Effector memory CD4-positive, alpha-beta T cell (primary cell): ENCODE measurements around the gene SPON1.

Source experiments
- DNase-seq, 3 donors: peaks; one replicate each; pipeline ENCODE4 v3.0.0-alpha.2; 2020
- H3K27ac ChIP-seq: 2 replicates; pipeline ENCODE4 v1.7.0; 2013; ENCODE audit warnings: mild to moderate bottlenecking, low read length, moderate library complexity; ENCODE audit not compliant: insufficient read depth, poor library complexity, severe bottlenecking
- H3K27me3 ChIP-seq: replicated peaks from 2 replicates; pipeline ENCODE4 v1.7.0; 2013; ENCODE audit warnings: mild to moderate bottlenecking, low read length; ENCODE audit not compliant: insufficient read depth, control insufficient read depth, poor library complexity, severe bottlenecking
- H3K36me3 ChIP-seq: 2 replicates; pipeline ENCODE4 v1.7.0; 2013; ENCODE audit warnings: mild to moderate bottlenecking, low read length, moderate library complexity; ENCODE audit not compliant: control insufficient read depth, insufficient read depth
- H3K4me1 ChIP-seq: 2 replicates; pipeline ENCODE4 v1.7.0; 2013; ENCODE audit warnings: low read length, mild to moderate bottlenecking; ENCODE audit not compliant: control insufficient read depth, insufficient read depth, poor library complexity, severe bottlenecking
- H3K4me3 ChIP-seq: 2 replicates; pipeline ENCODE4 v1.7.0; 2013; ENCODE audit warnings: low read length, low read depth, mild to moderate bottlenecking; ENCODE audit not compliant: insufficient read depth, poor library complexity, severe bottlenecking
- H3K9me3 ChIP-seq: 2 replicates; pipeline ENCODE4 v1.7.0; 2013; ENCODE audit warnings: mild to moderate bottlenecking, low read length, moderate library complexity; ENCODE audit not compliant: control insufficient read depth

SPON1 gene

DNA sequence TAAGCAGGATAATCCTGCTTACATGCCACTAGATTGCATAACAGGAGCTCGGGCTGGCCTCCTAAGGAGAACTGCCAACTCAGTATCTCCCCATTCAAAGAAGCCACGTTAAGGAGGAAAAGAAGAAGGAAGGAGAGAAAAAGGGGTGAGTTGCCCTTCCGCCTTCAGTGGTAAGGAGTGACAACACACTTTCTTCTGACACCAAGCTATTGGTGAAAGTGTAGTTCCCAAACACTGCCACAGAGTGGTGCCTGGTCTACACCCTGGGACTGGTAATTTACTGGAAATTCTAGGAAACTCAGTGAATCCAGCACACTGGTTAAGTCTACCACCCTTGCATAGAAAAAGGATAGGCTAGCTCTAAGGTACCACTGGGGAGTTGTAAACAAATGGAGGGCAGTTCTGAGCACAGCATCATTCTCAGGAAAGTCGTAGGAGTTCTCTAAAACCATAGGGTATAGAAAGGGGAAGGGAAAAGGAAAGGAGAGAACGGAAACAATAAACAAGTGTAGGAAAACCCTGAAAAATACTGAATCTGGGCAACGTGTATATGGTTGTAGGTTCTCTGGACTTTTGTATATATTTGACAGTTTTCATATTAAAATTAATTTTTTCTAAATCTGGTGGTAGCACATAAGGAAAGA is 338.3 kb downstream of the SPON1 start:
- no peaks in the 10 kb centered on the region for H3K9me3 ChIP-seq
- no peaks in the 10 kb centered on the region for H3K4me1 ChIP-seq
- no peaks in the 10 kb centered on the region for H3K36me3 ChIP-seq
- peak; percentile 3 to 11 (median 9) for DNase-seq
- no peaks in the 10 kb centered on the region for H3K27me3 ChIP-seq
- H3K4me3 ChIP-seq, result no peak overlapping the region
- H3K27ac ChIP-seq, result no peak overlapping the region

DNA sequence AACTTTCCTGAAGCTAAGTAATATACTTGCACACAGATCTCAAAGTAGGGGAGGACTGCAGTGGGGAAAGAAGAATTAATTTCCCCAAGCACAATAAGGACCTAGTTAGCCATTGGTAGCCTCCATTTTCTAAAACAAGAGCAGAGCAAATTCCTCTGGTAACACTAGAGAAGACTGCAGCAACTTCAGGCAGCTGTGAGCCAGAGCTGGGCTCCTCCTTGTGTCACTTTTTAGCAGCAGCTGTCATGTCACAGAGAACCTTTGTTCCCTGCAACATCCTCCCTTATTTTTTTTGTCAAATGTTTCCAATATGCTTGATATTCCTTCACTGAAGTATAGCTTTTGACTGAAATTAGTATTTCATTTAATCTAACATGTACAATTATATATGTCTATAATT is 342.1 kb downstream of the SPON1 start:
- H3K4me1 ChIP-seq, result no peaks in the 10 kb centered on the region
- no peak overlapping the region for H3K27ac ChIP-seq
- H3K27me3 ChIP-seq, result no peaks in the 10 kb centered on the region
- no peak for DNase-seq
- H3K36me3 ChIP-seq, result no peaks in the 10 kb centered on the region
- H3K9me3 ChIP-seq, result no peaks in the 10 kb centered on the region
- H3K4me3 ChIP-seq, result no peak overlapping the region

- Histone ChIP-seq H3K27ac (no peak overlapping the region), H3K4me1 (no peaks in the 10 kb centered on the region), H3K4me3 (no peak overlapping the region), H3K9me3 (no peaks in the 10 kb centered on the region), H3K36me3 (no peaks in the 10 kb centered on the region), H3K27me3 (no peaks in the 10 kb centered on the region)
- DNase-seq, result no peak
These were observed 343.1 kb downstream of the SPON1 start for GRCh38 chr11:14305649-14306048.

DNA sequence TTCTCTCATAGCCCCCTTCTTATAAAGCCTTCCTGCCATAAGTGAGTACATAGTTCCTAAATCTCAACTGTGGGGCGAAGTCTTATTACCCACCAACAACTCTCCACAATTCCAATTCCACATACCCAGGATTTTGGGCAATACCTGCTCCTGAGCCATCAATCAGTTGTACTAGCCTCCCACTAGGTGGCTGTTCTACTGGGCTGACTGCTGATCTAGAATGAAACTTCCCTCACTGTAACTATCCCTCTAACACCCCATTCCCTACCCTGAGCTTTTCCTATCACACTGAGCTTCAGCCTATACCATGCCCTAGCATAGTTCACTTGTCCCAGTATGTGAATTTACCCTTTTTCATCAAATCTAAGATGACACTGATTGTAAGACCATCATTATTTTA is 344.0 kb downstream of the SPON1 start:
- H3K4me3 ChIP-seq, result no peak overlapping the region
- no peaks in the 10 kb centered on the region for H3K9me3 ChIP-seq
- no peak overlapping the region for H3K27ac ChIP-seq
- DNase-seq, result no peak
- H3K36me3 ChIP-seq, result no peaks in the 10 kb centered on the region
- H3K4me1 ChIP-seq, result no peaks in the 10 kb centered on the region
- H3K27me3 ChIP-seq, result no peaks in the 10 kb centered on the region

DNA sequence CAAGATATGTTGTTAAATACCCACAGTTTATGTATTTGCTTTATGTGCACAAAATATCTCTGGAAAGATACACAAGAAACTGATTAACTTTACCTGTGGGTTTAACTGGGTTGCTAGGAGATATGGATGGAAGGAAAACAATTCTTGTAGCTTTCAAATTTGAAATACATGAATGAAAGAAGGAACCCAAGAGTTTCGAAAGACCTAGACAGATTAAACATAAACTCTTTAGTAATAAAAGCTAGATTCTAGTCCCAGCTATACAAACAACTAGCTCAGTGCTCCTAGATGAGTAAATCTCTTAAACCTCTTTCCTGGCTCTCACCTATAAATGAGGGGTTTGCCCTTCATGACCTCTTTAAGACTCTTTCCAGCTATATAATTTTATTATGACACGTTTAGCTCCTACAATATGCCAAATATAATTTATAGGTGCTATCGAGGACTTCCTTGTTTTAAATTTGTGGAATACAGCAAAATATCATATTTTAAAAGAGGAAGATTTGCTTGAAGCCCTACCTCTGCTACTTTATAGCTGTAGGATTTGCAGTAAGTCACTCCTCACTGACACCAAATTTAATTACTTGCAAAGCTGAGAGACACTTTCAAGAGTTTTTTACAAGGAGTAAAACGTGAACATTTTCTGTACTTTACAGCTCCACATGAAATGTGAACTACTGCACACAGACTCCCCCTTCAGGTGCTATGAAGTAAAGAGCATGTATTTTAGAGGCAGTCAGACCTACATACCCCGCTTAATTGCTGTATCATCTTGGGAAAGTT is 345.8 kb downstream of the SPON1 start:
- Histone ChIP-seq H3K36me3 (no peaks in the 10 kb centered on the region), H3K9me3 (no peaks in the 10 kb centered on the region), H3K27ac (no peak overlapping the region), H3K4me3 (no peak overlapping the region), H3K4me1 (peaks cover under 1% of the 10 kb centered on the region), H3K27me3 (no peaks in the 10 kb centered on the region)
- no peak for DNase-seq

DNA sequence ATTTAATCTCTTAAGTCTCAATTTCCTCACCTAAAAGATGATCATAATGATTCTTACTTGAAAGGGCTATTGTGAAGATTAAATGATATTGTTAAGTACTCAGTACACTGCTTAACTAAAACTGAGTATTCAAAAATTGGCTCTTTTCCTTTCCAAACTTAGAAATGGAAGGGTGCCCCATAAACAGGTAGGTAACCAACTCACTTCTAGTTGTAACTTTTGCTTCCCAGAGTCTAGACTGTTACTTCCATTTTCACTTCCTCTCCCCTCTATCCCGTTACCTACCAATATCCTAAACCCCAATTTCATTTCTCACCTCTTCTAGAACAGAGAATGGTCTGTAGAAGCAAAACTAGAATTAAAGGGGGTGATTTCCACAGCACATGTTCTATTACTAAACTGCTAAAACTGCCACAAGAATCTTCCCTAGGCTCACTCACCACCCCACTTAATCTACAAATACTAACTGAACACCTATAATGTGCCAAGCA is 346.4 kb downstream of the SPON1 start:
- H3K27ac ChIP-seq, result no peak overlapping the region
- H3K4me1 ChIP-seq, result peaks cover 5% of the 10 kb centered on the region
- no peaks in the 10 kb centered on the region for H3K27me3 ChIP-seq
- DNase-seq, result no peak
- no peak overlapping the region for H3K4me3 ChIP-seq
- H3K36me3 ChIP-seq, result no peaks in the 10 kb centered on the region
- H3K9me3 ChIP-seq, result no peaks in the 10 kb centered on the region

- Histone ChIP-seq H3K4me1 (peaks cover 5% of the 10 kb centered on the region), H3K9me3 (no peaks in the 10 kb centered on the region), H3K36me3 (no peaks in the 10 kb centered on the region), H3K4me3 (no peak overlapping the region), H3K27ac (no peak overlapping the region), H3K27me3 (no peaks in the 10 kb centered on the region)
- DNase-seq, result no peak
These were observed 347.1 kb downstream of the SPON1 start for GRCh38 chr11:14309425-14310192.

GRCh38 chr11:14310679-14311078 is 348.2 kb downstream of the SPON1 start:
- no peaks in the 10 kb centered on the region for H3K27me3 ChIP-seq
- H3K36me3 ChIP-seq, result no peaks in the 10 kb centered on the region
- H3K4me3 ChIP-seq, result no peak overlapping the region
- DNase-seq, result no peak
- H3K27ac ChIP-seq, result no peak overlapping the region
- no peaks in the 10 kb centered on the region for H3K9me3 ChIP-seq
- H3K4me1 ChIP-seq, result peaks cover 5% of the 10 kb centered on the region

DNA sequence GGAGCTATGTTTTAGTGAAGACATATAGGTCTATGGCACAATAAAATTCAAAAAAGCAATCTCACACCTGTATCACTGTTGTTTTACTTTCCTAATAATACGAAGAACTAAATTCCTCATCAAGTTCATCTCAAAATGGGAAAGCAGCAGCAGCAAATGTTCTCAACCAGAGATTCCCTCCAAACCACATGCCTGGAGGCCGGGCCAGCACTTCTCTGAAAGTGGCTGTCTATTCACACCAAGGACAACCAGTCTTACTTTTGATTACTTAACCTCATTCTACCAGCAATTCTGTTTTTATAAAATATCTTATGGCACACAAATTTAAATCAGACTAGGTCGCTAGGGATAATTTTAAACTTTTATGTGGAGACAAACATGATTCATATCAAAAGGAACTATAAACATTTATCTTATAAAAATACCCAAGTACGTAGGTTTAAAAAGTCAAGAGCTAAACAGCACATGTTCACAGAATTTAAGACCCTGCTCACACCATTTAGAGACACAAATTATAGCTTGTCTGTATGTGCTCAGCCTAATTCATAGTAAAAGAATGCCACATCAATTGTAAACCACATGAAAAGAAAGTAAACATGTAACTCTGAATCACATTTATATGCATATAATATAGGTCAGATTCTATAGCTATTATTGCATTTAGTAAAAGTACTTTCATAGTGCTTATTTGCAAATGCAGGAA is 350.4 kb downstream of the SPON1 start:
- Histone ChIP-seq H3K27ac (no peak overlapping the region), H3K4me1 (peaks cover 5% of the 10 kb centered on the region)
- DNase-seq, result no peak

More for the DNA sequence above, 350.4 kb downstream of the SPON1 start:
- no peaks in the 10 kb centered on the region for H3K27me3 ChIP-seq
- H3K9me3 ChIP-seq, result no peaks in the 10 kb centered on the region
- H3K4me3 ChIP-seq, result no peak overlapping the region
- H3K36me3 ChIP-seq, result no peaks in the 10 kb centered on the region
